Activated CD8-positive, alpha-beta memory T cell treated with anti-CD3 and anti-CD28 coated beads for 1 hour (primary cell): ENCODE data around the gene PPHLN1.

Experiments used
- DNase-seq, 2 donors: peaks; one replicate each; pipeline ENCODE4 v3.0.0-alpha.2; 2020; ENCODE audit warnings: low read depth in 1 of 2; ENCODE audit errors: extremely low read depth in 1 of 2

Gene PPHLN1

GRCh38 chr12:42432517-42433140, 106.7 kb downstream of the PPHLN1 start:
- no peak for DNase-seq

GRCh38 chr12:42440608-42441007, 114.6 kb downstream of the PPHLN1 start:
- DNase-seq, result no peak

- DNase-seq, result no peak
These were observed 116.4 kb downstream of the PPHLN1 start for GRCh38 chr12:42442311-42442759.

GRCh38 chr12:42442888-42443287, 116.9 kb downstream of the PPHLN1 start:
- DNase-seq, result no peak

GRCh38 chr12:42444192-42444943, 118.4 kb downstream of the PPHLN1 start:
- no peak for DNase-seq

- no peak for DNase-seq
These were observed 119.9 kb downstream of the PPHLN1 start for GRCh38 chr12:42445891-42446290.

- DNase-seq, result no peak
These were observed 120.8 kb downstream of the PPHLN1 start for GRCh38 chr12:42446761-42447160.

GRCh38 chr12:42447371-42447786, 121.4 kb downstream of the PPHLN1 start:
- DNase-seq, result no peak

- DNase-seq, result no peak
These were observed 122.9 kb downstream of the PPHLN1 start for GRCh38 chr12:42448841-42449240.

GRCh38 chr12:42450248-42450647, 124.3 kb downstream of the PPHLN1 start:
- DNase-seq, result no peak

GRCh38 chr12:42458575-42458974, 132.6 kb downstream of the PPHLN1 start:
- DNase-seq, result no peak

GRCh38 chr12:42459336-42459847, 133.4 kb downstream of the PPHLN1 start:
- no peak for DNase-seq

- no peak for DNase-seq
These were observed 136.5 kb downstream of the PPHLN1 start for GRCh38 chr12:42462486-42462885.

- no peak for DNase-seq
These were observed 137.7 kb downstream of the PPHLN1 start for GRCh38 chr12:42463671-42464070.

- DNase-seq, result no peak
These were observed 142.4 kb downstream of the PPHLN1 start for GRCh38 chr12:42468341-42468821.

- no peak for DNase-seq
These were observed 143.0 kb downstream of the PPHLN1 start for GRCh38 chr12:42468921-42469320.

- DNase-seq, result no peak
These were observed 143.6 kb downstream of the PPHLN1 start for GRCh38 chr12:42469355-42470175.

GRCh38 chr12:42472376-42472775, 146.4 kb downstream of the PPHLN1 start:
- DNase-seq, result no peak

GRCh38 chr12:42473130-42473529, 147.2 kb downstream of the PPHLN1 start:
- DNase-seq, result no peak

- DNase-seq, result no peak
These were observed 147.6 kb downstream of the PPHLN1 start for GRCh38 chr12:42473561-42473960.

GRCh38 chr12:42474391-42474790, 148.4 kb downstream of the PPHLN1 start:
- no peak for DNase-seq
